Chondrocyte (in vitro differentiated cells): ENCODE data around the gene RALGPS1. TPM values are rescaled to one million over a fixed set of nuclear protein-coding genes. Genes with fewer than 3 reads are reported as not detected.
"Not testable (repeated sequence)": the region's sequence is repeated elsewhere in the genome, so short reads cannot be mapped to it uniquely, and the experiment has no call there.

Experiments used
- DNase-seq: peaks from one replicate; pipeline ENCODE4 v3.0.0; 2021; ENCODE audit warnings: mixed read lengths, low spot score
- H3K27ac Mint-ChIP-seq: one replicate; pipeline ENCODE4 v1.8.0; 2021; ENCODE audit warnings: mild to moderate bottlenecking, moderate library complexity, mixed read lengths; ENCODE audit not compliant: unreplicated experiment
- H3K27me3 Mint-ChIP-seq: 2 replicates; pipeline ENCODE4 v1.8.0; 2021; ENCODE audit warnings: low read depth, mixed read lengths
- H3K36me3 Mint-ChIP-seq: 2 replicates; pipeline ENCODE4 v1.8.0; 2021; ENCODE audit warnings: low read depth, mixed read lengths
- H3K4me1 Mint-ChIP-seq: 2 replicates; pipeline ENCODE4 v1.8.0; 2021; ENCODE audit warnings: low read depth, mild to moderate bottlenecking, mixed read lengths
- H3K4me3 Mint-ChIP-seq: one replicate; pipeline ENCODE4 v1.8.0; 2021; ENCODE audit warnings: mild to moderate bottlenecking, moderate library complexity, mixed read lengths; ENCODE audit not compliant: unreplicated experiment
- H3K9me3 Mint-ChIP-seq: 2 replicates; pipeline ENCODE4 v1.8.0; 2021; ENCODE audit warnings: low read depth, mixed read lengths
- total RNA-seq: library from RNA; stranded (reverse); gene quantifications from 3 replicates; pipeline ENCODE4 v1.2.1, GENCODE V29; 2021
- TF ChIP-seq, protein P1 (sequence below): fragments of 200-600 bp; sonication (generic); IDR thresholded peaks from 2 replicates; pipeline ENCODE4 v1.5.0; 2021; ENCODE audit warnings: antibody characterized with exemption, mild to moderate bottlenecking, moderate library complexity

RALGPS1 gene
- total RNA-seq, 1 donor from 2014 or later: 8.1 TPM

GRCh38 chr9:127169575-127169883, 254.9 kb downstream of the RALGPS1 start:
- H3K36me3 Mint-ChIP-seq: peaks cover 2% of the 10 kb centered on the region
- H3K4me1 Mint-ChIP-seq: peaks cover 28% of the 10 kb centered on the region
- TF ChIP-seq, protein P1, sequence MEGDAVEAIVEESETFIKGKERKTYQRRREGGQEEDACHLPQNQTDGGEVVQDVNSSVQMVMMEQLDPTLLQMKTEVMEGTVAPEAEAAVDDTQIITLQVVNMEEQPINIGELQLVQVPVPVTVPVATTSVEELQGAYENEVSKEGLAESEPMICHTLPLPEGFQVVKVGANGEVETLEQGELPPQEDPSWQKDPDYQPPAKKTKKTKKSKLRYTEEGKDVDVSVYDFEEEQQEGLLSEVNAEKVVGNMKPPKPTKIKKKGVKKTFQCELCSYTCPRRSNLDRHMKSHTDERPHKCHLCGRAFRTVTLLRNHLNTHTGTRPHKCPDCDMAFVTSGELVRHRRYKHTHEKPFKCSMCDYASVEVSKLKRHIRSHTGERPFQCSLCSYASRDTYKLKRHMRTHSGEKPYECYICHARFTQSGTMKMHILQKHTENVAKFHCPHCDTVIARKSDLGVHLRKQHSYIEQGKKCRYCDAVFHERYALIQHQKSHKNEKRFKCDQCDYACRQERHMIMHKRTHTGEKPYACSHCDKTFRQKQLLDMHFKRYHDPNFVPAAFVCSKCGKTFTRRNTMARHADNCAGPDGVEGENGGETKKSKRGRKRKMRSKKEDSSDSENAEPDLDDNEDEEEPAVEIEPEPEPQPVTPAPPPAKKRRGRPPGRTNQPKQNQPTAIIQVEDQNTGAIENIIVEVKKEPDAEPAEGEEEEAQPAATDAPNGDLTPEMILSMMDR: no peak
- no peaks in the 10 kb centered on the region for H3K27me3 Mint-ChIP-seq
- no peak for DNase-seq
- no peaks in the 10 kb centered on the region for H3K9me3 Mint-ChIP-seq
- H3K27ac Mint-ChIP-seq: no peak overlapping the region
- H3K4me3 Mint-ChIP-seq: no peak overlapping the region

DNA sequence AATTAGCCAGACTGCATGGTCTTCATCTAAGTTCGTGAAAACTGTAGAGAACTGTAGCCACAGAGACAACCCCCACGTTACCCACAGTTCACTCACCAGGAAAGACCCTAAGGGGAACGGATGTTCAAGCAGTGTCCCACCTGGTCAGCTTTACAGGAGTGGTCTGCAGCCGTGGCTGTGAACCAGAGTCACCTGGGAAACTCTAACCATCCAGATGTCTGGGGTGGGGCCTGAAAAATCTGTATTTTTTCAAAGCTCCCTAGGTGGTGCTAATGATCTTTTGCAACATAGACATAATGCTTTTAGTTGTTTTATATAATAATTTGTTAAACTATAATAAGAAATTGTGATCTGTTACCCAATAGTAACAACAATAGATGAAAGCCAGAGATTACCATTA, 255.5 kb downstream of the RALGPS1 start:
- no peaks in the 10 kb centered on the region for H3K27me3 Mint-ChIP-seq
- peaks cover 25% of the 10 kb centered on the region for H3K4me1 Mint-ChIP-seq
- H3K9me3 Mint-ChIP-seq: no peaks in the 10 kb centered on the region
- H3K27ac Mint-ChIP-seq: no peak overlapping the region
- peaks cover 2% of the 10 kb centered on the region for H3K36me3 Mint-ChIP-seq
- TF ChIP-seq, protein P1: peak; percentile 23
- no peak for DNase-seq
- no peak overlapping the region for H3K4me3 Mint-ChIP-seq

DNA sequence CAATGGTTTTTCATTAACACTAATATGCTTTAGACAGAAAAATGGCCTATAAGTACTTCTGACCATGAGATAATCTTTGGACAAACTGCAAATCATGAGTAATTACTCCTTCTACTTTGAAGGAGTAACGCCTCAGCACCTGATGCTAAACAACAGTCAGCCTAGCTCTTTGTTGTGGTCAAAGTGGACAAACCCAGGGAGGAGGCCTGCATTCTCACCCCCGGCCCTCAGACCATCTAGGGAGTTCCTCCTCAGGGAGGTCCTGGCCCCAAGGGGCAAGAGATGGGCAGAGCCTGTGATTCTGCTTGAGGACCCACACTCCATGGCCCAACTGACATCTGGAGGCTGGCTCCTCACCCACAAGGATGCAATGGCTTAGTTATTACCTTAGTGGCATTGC, 256.1 kb downstream of the RALGPS1 start:
- H3K27ac Mint-ChIP-seq: no peak overlapping the region
- H3K36me3 Mint-ChIP-seq: peaks cover 2% of the 10 kb centered on the region
- peaks cover 21% of the 10 kb centered on the region for H3K4me1 Mint-ChIP-seq
- no peaks in the 10 kb centered on the region for H3K27me3 Mint-ChIP-seq
- H3K4me3 Mint-ChIP-seq: no peak overlapping the region
- DNase-seq: peak; percentile 44
- TF ChIP-seq, protein P1: no peak
- H3K9me3 Mint-ChIP-seq: no peaks in the 10 kb centered on the region

DNA sequence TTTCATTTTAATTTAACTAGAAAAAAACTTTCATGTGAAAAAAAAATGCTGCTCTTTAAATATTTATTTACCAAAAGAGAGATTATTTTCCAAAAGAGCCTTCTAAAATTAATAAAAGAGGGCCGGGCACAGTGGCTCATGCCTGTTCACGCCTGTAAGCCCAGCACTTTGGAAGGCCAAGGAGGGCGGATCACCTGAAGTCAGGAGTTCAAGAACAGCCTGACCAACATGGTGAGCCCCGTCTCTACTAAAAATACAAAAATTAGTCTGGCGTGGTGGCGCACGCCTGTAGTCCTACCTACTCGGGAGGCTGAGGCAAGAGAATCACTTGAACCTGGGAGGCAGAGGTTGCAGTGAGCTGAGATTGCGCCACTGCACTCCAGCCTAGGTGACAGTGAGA, 256.8 kb downstream of the RALGPS1 start:
- H3K36me3 Mint-ChIP-seq, H3K27me3 Mint-ChIP-seq, H3K4me3 Mint-ChIP-seq, H3K9me3 Mint-ChIP-seq, DNase-seq, H3K27ac Mint-ChIP-seq: not testable (repeated sequence)
- peaks cover 20% of the 10 kb centered on the region for H3K4me1 Mint-ChIP-seq

GRCh38 chr9:127172066-127172707, 257.6 kb downstream of the RALGPS1 start:
- TF ChIP-seq, protein P1: no peak
- Mint-ChIP-seq H3K4me3 (no peak overlapping the region), H3K4me1 (peaks cover 20% of the 10 kb centered on the region), H3K27me3 (no peaks in the 10 kb centered on the region), H3K36me3 (peaks cover 2% of the 10 kb centered on the region), H3K27ac (peak overlapping the region; percentile 53), H3K9me3 (no peaks in the 10 kb centered on the region)
- DNase-seq: peak; percentile 44

DNA sequence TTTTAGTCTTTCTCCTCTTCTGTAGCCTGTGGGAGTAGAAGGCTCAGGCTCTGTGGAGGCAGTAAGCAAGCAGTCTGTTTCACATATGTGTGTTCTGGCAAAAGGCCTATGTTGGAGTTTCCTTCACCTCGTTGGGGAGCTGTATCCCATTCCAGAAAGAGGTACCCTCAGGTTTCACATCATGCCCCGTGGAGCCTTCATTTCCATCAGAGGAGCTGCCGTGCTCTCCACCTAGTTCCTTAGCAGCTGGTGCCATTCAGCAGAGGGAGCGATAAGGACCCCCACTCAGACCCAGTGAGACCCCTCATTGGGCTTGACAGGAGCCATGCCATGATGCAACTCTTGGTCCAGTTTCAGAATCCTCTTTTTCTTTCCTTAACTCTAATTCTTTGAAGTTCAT, 258.5 kb downstream of the RALGPS1 start:
- Mint-ChIP-seq H3K9me3 (no peaks in the 10 kb centered on the region), H3K27ac (no peak overlapping the region), H3K36me3 (peaks cover 2% of the 10 kb centered on the region), H3K4me3 (no peak overlapping the region), H3K27me3 (no peaks in the 10 kb centered on the region), H3K4me1 (peaks cover 20% of the 10 kb centered on the region)
- TF ChIP-seq, protein P1: no peak
- DNase-seq: peak; percentile 49
